ENCODE measurements around the gene PRSS8.

Gene PRSS8

DNA sequence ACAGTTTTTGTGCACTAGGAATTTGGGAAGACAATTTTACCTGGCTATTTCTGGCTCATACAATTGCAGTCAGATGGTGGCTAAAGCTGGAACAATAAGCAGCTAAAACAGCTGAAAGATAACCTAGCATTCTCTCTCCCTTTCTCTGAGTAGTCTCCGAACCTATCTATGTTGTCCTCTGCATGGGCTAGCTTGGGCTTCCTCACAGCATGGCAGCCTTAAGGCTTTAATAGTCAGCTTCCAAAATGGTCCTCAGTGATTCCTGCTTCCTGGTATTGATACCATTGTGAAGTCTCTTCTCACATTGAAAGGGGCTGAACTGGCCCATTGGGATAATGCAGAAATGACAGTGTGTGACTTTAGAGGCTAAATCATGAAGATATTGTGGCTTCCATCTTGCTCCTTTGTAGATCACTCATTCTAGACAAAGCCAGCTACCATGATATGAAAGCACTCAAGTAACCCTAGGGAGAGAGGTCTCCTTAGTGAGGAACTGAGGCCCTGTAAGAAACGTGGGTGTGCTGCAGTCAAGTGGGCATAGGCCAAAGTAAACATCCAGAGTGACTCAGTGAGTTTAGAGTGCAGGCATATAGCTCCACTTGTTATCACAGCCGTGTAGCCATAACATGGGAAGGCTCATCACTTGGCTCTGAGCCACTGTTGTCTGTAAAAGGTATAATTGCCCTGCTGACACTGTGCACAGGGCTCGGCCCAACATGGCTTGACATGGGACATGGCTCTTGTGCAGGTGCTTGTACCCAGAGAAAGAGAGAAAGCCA lies 35.5 kb downstream of the PRSS8 start:
- Histone ChIP-seq H3K36me3 (ENCODE audit: insufficient read depth, low read length) (no peaks in the 10 kb centered on the region), H3K4me3 (ENCODE audit: low read depth in 1 of 2, low read length in 2 of 2) (no peak overlapping the region), H3K27ac (ENCODE audit: low read length) (no peak overlapping the region), H3K4me1 (ENCODE audit: insufficient read depth, low read length) (peaks cover 7% of the 10 kb centered on the region), H3K79me2 (ENCODE audit: insufficient read depth, low read length) (no peaks in the 10 kb centered on the region), H3K4me2 (ENCODE audit: insufficient read depth, low read length) (no peak overlapping the region), H2AFZ (ENCODE audit: low read depth, low read length) (no peak overlapping the region), H3K9me3 (ENCODE audit: insufficient read depth, low read length, severe bottlenecking) (no peaks in the 10 kb centered on the region), H3K9ac (ENCODE audit: low read depth, low read length) (no peak overlapping the region), H4K20me1 (ENCODE audit: insufficient read depth, low read length) (no peaks in the 10 kb centered on the region), H3K27me3 (ENCODE audit: insufficient read depth, low read length, poor library complexity) (no peaks in the 10 kb centered on the region)
- ATAC-seq (ENCODE audit: insufficient read depth, low read depth) (no peak), DNase-seq (no peak)
- no peak for TF ChIP-seq EZH2 (IDR thresholded peaks at IDR 0.05; ENCODE audit: borderline replicate concordance, low read depth, low read length, severe bottlenecking)
- TF ChIP-seq, protein P1, sequence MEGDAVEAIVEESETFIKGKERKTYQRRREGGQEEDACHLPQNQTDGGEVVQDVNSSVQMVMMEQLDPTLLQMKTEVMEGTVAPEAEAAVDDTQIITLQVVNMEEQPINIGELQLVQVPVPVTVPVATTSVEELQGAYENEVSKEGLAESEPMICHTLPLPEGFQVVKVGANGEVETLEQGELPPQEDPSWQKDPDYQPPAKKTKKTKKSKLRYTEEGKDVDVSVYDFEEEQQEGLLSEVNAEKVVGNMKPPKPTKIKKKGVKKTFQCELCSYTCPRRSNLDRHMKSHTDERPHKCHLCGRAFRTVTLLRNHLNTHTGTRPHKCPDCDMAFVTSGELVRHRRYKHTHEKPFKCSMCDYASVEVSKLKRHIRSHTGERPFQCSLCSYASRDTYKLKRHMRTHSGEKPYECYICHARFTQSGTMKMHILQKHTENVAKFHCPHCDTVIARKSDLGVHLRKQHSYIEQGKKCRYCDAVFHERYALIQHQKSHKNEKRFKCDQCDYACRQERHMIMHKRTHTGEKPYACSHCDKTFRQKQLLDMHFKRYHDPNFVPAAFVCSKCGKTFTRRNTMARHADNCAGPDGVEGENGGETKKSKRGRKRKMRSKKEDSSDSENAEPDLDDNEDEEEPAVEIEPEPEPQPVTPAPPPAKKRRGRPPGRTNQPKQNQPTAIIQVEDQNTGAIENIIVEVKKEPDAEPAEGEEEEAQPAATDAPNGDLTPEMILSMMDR (IDR thresholded peaks at IDR 0.05; ENCODE audit: borderline replicate concordance, extremely low read depth, low read length, poor library complexity, severe bottlenecking), result no peak

DNA sequence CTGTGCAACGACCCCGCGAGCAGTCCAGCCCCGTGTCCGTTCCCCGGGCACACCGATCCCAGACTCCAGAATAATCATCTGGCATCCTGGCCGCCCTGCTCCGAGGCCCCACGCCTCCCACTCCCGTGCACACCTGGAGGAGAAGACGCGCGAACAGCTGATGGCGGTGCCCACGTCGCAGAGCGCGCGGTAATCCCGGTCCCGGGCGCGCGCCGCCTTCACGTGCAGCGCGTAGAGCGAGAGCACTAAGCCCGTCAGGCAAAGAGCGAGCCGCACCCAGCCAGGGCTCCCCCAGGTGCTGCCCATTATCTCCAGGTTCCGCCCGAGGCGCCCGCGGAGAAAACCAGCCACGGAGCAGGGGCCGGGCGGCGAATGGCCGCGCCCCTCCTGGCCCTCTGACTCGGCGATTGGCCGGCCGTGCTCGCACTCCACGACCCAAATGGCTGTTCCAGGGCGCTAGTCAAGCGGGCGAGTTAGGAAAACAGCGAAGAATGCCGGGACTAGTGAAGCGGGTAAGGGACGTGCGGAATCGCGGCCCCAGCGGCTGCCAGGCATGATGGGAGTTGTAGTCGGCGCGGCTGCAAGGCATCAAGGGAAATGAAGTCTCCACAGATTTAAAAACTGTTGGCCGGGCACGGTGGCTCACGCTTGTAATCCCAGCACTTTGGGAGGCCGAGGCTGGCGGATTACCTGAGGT lies 41.0 kb downstream of the PRSS8 start, which contains the start of gene VKORC1:
VKORC1 (minus strand) TSS at position 374 of the 697 bp plus-strand sequence; CDS start at position 306, 68 bp downstream.
- peak within 1 kb of the TSS; percentile 78 for H3K4me2 ChIP-seq (ENCODE audit: insufficient read depth, low read length)
- H3K27ac ChIP-seq (ENCODE audit: low read length), result peak within 1 kb of the TSS; percentile 68
- TF ChIP-seq, protein P1 (IDR thresholded peaks at IDR 0.05; ENCODE audit: borderline replicate concordance, extremely low read depth, low read length, poor library complexity, severe bottlenecking), result no peak
- no peak for TF ChIP-seq EZH2 (IDR thresholded peaks at IDR 0.05; ENCODE audit: borderline replicate concordance, low read depth, low read length, severe bottlenecking)
- H2AFZ ChIP-seq (ENCODE audit: low read depth, low read length), result peak within 1 kb of the TSS; percentile 78
- H3K4me1 ChIP-seq (ENCODE audit: insufficient read depth, low read length), result peaks cover 28% of the 10 kb centered on the region
- no peaks in the 10 kb centered on the region for H3K9me3 ChIP-seq (ENCODE audit: insufficient read depth, low read length, severe bottlenecking)
- peaks cover 25% of the 10 kb centered on the region for H3K36me3 ChIP-seq (ENCODE audit: insufficient read depth, low read length)
- DNase-seq (peak; percentile 92), ATAC-seq (ENCODE audit: insufficient read depth, low read depth) (peak; percentile 94)
- peak within 1 kb of the TSS; percentile 68 for H3K9ac ChIP-seq (ENCODE audit: low read depth, low read length)
- H4K20me1 ChIP-seq (ENCODE audit: insufficient read depth, low read length), result no peaks in the 10 kb centered on the region
- H3K4me3 ChIP-seq (ENCODE audit: low read depth in 1 of 2, low read length in 2 of 2), result peak within 1 kb of the TSS; percentile 39 to 85
- H3K27me3 ChIP-seq (ENCODE audit: insufficient read depth, low read length, poor library complexity), result no peaks in the 10 kb centered on the region
- H3K79me2 ChIP-seq (ENCODE audit: insufficient read depth, low read length), result peaks cover 37% of the 10 kb centered on the region

DNA sequence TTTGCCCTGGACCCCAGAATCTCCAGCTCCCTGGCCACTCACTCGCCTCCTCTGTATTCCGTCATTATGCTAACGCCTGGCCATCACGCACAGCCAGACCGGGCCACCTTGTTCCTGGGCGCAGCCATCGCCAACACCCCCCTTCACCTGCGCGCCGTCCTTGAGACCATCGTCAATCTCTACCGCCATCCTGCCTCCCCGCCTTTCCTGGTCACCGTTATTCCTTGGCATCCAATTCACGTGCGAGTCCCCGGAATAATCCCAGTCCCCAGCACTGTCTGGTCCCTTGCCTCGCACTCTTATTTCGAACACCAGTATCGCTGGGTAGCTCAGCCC lies 41.5 kb downstream of the PRSS8 start:
- H3K9ac ChIP-seq (ENCODE audit: low read depth, low read length), result peak overlapping the region; percentile 68
- ATAC-seq (ENCODE audit: insufficient read depth, low read depth) (no peak), DNase-seq (no peak)
- peak overlapping the region; percentile 39 to 85; a peak in 3 of 4 replicates for H3K4me3 ChIP-seq (ENCODE audit: low read depth in 1 of 2, low read length in 2 of 2)
- H2AFZ ChIP-seq (ENCODE audit: low read depth, low read length), result peak overlapping the region; percentile 78
- H3K36me3 ChIP-seq (ENCODE audit: insufficient read depth, low read length), result peaks cover 27% of the 10 kb centered on the region
- H3K4me2 ChIP-seq (ENCODE audit: insufficient read depth, low read length), result peak overlapping the region; percentile 78
- TF ChIP-seq EZH2 (IDR thresholded peaks at IDR 0.05; ENCODE audit: borderline replicate concordance, low read depth, low read length, severe bottlenecking), result no peak
- TF ChIP-seq, protein P1 (IDR thresholded peaks at IDR 0.05; ENCODE audit: borderline replicate concordance, extremely low read depth, low read length, poor library complexity, severe bottlenecking), result no peak
- peaks cover 28% of the 10 kb centered on the region for H3K4me1 ChIP-seq (ENCODE audit: insufficient read depth, low read length)
- peaks cover 37% of the 10 kb centered on the region for H3K79me2 ChIP-seq (ENCODE audit: insufficient read depth, low read length)
- no peaks in the 10 kb centered on the region for H3K27me3 ChIP-seq (ENCODE audit: insufficient read depth, low read length, poor library complexity)
- H3K27ac ChIP-seq (ENCODE audit: low read length), result peak overlapping the region; percentile 68
- 0 out of 2 replicates have a peak, but pooled peaks cover 3% of the 10 kb centered on the region for H4K20me1 ChIP-seq (ENCODE audit: insufficient read depth, low read length)
- no peaks in the 10 kb centered on the region for H3K9me3 ChIP-seq (ENCODE audit: insufficient read depth, low read length, severe bottlenecking)
